PC-3 (cell line): ENCODE results near the gene SF1. TPM values are rescaled to one million over a fixed set of nuclear protein-coding genes. Genes with fewer than 3 reads are reported as not detected.

ENCODE experiments used
- ATAC-seq: fragments of 200-7000 bp; cut with Tn5 transposase; 2 replicates; pipeline ENCODE4 v1.9.1; 2020; ENCODE audit warnings: mild to moderate bottlenecking, moderate library complexity
- BruUV-seq: library from RNA; stranded (reverse); fragments of 400-500 nt; replicated peaks from 2 replicates; lab custom pipeline; 2021; lab: Mats Ljungman, UMichigan
- CTCF ChIA-PET: fragments of 300-600 bp; sonication (Branson Sonifier 250); formaldehyde crosslinking; loops from one replicate; lab custom pipeline; 2022; ENCODE audit warnings: antibody characterized with exemption; lab: Charles Lee
- POLR2A ChIA-PET: fragments of 300-600 bp; sonication (Branson Sonifier 250); formaldehyde crosslinking; loops from one replicate; lab custom pipeline; 2022; ENCODE audit warnings: antibody characterized with exemption; ENCODE audit not compliant: unreplicated experiment; lab: Charles Lee
- DNase-seq: peaks from one replicate; pipeline ENCODE4 v3.0.0-alpha.2; 2015
- H2AFZ ChIP-seq: fragments of 300-600 bp; sonication (generic); 2 replicates; pipeline ENCODE4 v1.6.0; 2016; ENCODE audit warnings: antibody characterized with exemption, low read length
- H3F3A ChIP-seq: fragments of 300-600 bp; sonication (generic); one replicate; pipeline ENCODE4 v1.6.0; 2017; ENCODE audit warnings: antibody characterized with exemption, low read length, control low read depth, mild to moderate bottlenecking; ENCODE audit not compliant: unreplicated experiment
- H3K27ac ChIP-seq: fragments of 300-600 bp; sonication (generic); 2 replicates; pipeline ENCODE4 v1.5.1; 2016; ENCODE audit warnings: mild to moderate bottlenecking, low read length
- H3K27me3 ChIP-seq: fragments of 300-600 bp; sonication (generic); 2 replicates; pipeline ENCODE4 v1.6.1; 2016; ENCODE audit warnings: low read length, mixed read lengths
- H3K36me3 ChIP-seq: fragments of 300-600 bp; sonication (generic); 2 replicates; pipeline ENCODE4 v1.6.1; 2016; ENCODE audit warnings: low read depth, mixed run types, low read length, mixed read lengths
- H3K4me1 ChIP-seq: fragments of 300-600 bp; sonication (generic); 2 replicates; pipeline ENCODE4 v1.5.1; 2016; ENCODE audit warnings: low read length; ENCODE audit not compliant: insufficient read depth
- H3K4me2 ChIP-seq: fragments of 300-600 bp; sonication (generic); 2 replicates; pipeline ENCODE4 v1.6.0; 2016; ENCODE audit warnings: low read length
- H3K4me3 ChIP-seq: fragments of 300-600 bp; sonication (generic); 2 replicates; pipeline ENCODE4 v1.5.1; 2016; ENCODE audit warnings: mild to moderate bottlenecking, low read length, mixed read lengths
- H3K79me2 ChIP-seq: fragments of 300-600 bp; sonication (generic); 2 replicates; pipeline ENCODE4 v1.6.1; 2017; ENCODE audit warnings: low read length, mixed read lengths
- H3K9ac ChIP-seq: fragments of 300-600 bp; sonication (generic); 2 replicates; pipeline ENCODE4 v1.6.0; 2016; ENCODE audit warnings: mild to moderate bottlenecking, low read length
- H3K9me2 ChIP-seq: fragments of 300-600 bp; sonication (generic); replicated peaks from 2 replicates; pipeline ENCODE4 v1.6.1; 2016; ENCODE audit warnings: mixed run types, low read length, mixed read lengths
- H3K9me3 ChIP-seq: fragments of 300-600 bp; sonication (generic); 2 replicates; pipeline ENCODE4 v1.6.1; 2016; ENCODE audit warnings: low read length, mixed read lengths
- H4K20me1 ChIP-seq: fragments of 300-600 bp; sonication (generic); 2 replicates; pipeline ENCODE4 v1.6.1; 2016; ENCODE audit warnings: low read length, mixed read lengths
- CTCF ChIP-seq: fragments of 300-600 bp; sonication (generic); conservative IDR thresholded peaks from 2 replicates; pipeline ENCODE4 v1.5.1; 2017; ENCODE audit warnings: antibody characterized with exemption, low read depth, mild to moderate bottlenecking, low read length
- EZH2 ChIP-seq: fragments of 300-600 bp; sonication (generic); IDR thresholded peaks from one replicate; pipeline ENCODE4 v1.6.1; 2017; ENCODE audit warnings: antibody characterized with exemption, mild to moderate bottlenecking, low read length; ENCODE audit not compliant: unreplicated experiment
- EZH2phosphoT487 ChIP-seq: fragments of 300-600 bp; sonication (generic); IDR thresholded peaks from 2 replicates; pipeline ENCODE4 v1.6.1; 2018; ENCODE audit warnings: mild to moderate bottlenecking, antibody characterized with exemption, low read length, borderline replicate concordance
- intact Hi-C: fragments of 100-400 bp; cut with micrococcal nuclease; formaldehyde crosslinking; loops from 2 replicates; pipeline ENCODE4 v1.9.0; 2023
- total RNA-seq: library from RNA; depleted of rRNA; stranded (reverse); fragments of >200 nt; gene quantifications from 2 replicates; pipeline ENCODE4 v1.2.3, GENCODE V29; 2014; rRNA removed

SF1 gene
- total RNA-seq, 1 experiment from 2014 or later = 217 TPM

- CTCF ChIA-PET = interaction anchor here (0.6 kb wide), 2 partner anchors 26 to 107 kb away, joined by 4 to 12 read pairs; no protein-coding TSS in a partner anchor
- POLR2A ChIA-PET = interaction anchor here (0.6 kb wide), 1 partner anchor 199 kb away, joined by 4 read pairs; no protein-coding TSS in a partner anchor
- no peaks in the 10 kb centered on the region for H4K20me1 ChIP-seq
- ATAC-seq (no peak), DNase-seq (no peak)
- H3K79me2 ChIP-seq = no peaks in the 10 kb centered on the region
- no peaks in the 10 kb centered on the region for H3K36me3 ChIP-seq
- no peaks in the 10 kb centered on the region for H3K9me2 ChIP-seq
- TF ChIP-seq CTCF = no peak
- TF ChIP-seq EZH2phosphoT487 = no peak
- TF ChIP-seq EZH2 = no peak
- H3K27me3 ChIP-seq = peaks cover 61% of the 10 kb centered on the region
- no peaks in the 10 kb centered on the region for H3F3A ChIP-seq
- H3K27ac ChIP-seq = no peak overlapping the region
- BruUV-seq = no TSS peak
- intact Hi-C loops = no loop called here
- peaks cover 9% of the 10 kb centered on the region; the same call in 1 of the 2 replicates for H3K4me1 ChIP-seq
- no peak overlapping the region for H3K9ac ChIP-seq
- no peak overlapping the region for H3K4me2 ChIP-seq
- H3K9me3 ChIP-seq = no peaks in the 10 kb centered on the region
- H2AFZ ChIP-seq = no peak overlapping the region
- H3K4me3 ChIP-seq = no peak overlapping the region
These were observed 63.2 kb downstream of the SF1 start for GRCh38 chr11:64715110-64715509.

GRCh38 chr11:64714666-64715065 lies 63.7 kb downstream of the SF1 start:
- TF ChIP-seq CTCF (no peak), EZH2phosphoT487 (no peak; the same call in 1 of the 2 replicates), EZH2 (no peak)
- Histone ChIP-seq H2AFZ (no peak overlapping the region), H3K27me3 (peaks cover 57% of the 10 kb centered on the region), H3F3A (no peaks in the 10 kb centered on the region), H3K27ac (no peak overlapping the region), H3K79me2 (no peaks in the 10 kb centered on the region), H3K36me3 (no peaks in the 10 kb centered on the region), H3K9me2 (no peaks in the 10 kb centered on the region), H3K4me1 (peaks cover 10% of the 10 kb centered on the region; the same call in 1 of the 2 replicates), H4K20me1 (no peaks in the 10 kb centered on the region), H3K4me2 (no peak overlapping the region), H3K9ac (no peak overlapping the region), H3K9me3 (no peaks in the 10 kb centered on the region), H3K4me3 (no peak overlapping the region)
- ATAC-seq (no peak), DNase-seq (no peak)
- BruUV-seq = no TSS peak
- intact Hi-C loops = no loop called here
- CTCF ChIA-PET = interaction anchor here (0.6 kb wide), 2 partner anchors 26 to 106 kb away, joined by 4 to 12 read pairs; no protein-coding TSS in a partner anchor
- POLR2A ChIA-PET = interaction anchor here (0.6 kb wide), 1 partner anchor 198 kb away, joined by 4 read pairs; no protein-coding TSS in a partner anchor

Other genes starting within 250 kb of the SF1 start
- not detected in 2 replicates for gene SLC22A11, start 222.6 kb downstream of the SF1 start, total RNA-seq
- not detected in 2 replicates for gene SLC22A12, start 187.3 kb downstream of the SF1 start, total RNA-seq
- gene NRXN2, start 55.3 kb downstream of the SF1 start, total RNA-seq = not detected in 2 replicates
- gene RASGRP2, start 34.4 kb downstream of the SF1 start, total RNA-seq = not detected in 2 replicates
- gene PYGM, start 18.6 kb downstream of the SF1 start, total RNA-seq = 0.95 and 1.3 TPM in 2 replicates
- gene MAP4K2, start 24.7 kb upstream of the SF1 start, total RNA-seq = 55.6 and 57.0 TPM in 2 replicates
- 46.1 and 54.1 TPM in 2 replicates for gene MEN1, start 32.0 kb upstream of the SF1 start, total RNA-seq
- gene CDC42BPG, start 66.1 kb upstream of the SF1 start, total RNA-seq = 14.5 and 30.5 TPM in 2 replicates
- gene EHD1, start 100.1 kb upstream of the SF1 start, total RNA-seq = 340 and 370 TPM in 2 replicates
- 45.6 and 51.4 TPM in 2 replicates for gene ATG2A, start 138.7 kb upstream of the SF1 start, total RNA-seq
- gene PPP2R5B, start 146.1 kb upstream of the SF1 start, total RNA-seq = 24.9 and 31.3 TPM in 2 replicates
- gene GPHA2, start 157.4 kb upstream of the SF1 start, total RNA-seq = not detected in 2 replicates
- not detected in 2 replicates for gene MAJIN, start 193.6 kb upstream of the SF1 start, total RNA-seq
- 0.52 TPM in 1 of 2 replicates, not detected in the other for gene BATF2, start 218.4 kb upstream of the SF1 start, total RNA-seq
- 86.0 and 107 TPM in 2 replicates for gene ARL2, start 235.6 kb upstream of the SF1 start, total RNA-seq
- gene SNX15, start 248.9 kb upstream of the SF1 start, total RNA-seq = 15.1 and 40.4 TPM in 2 replicates